ENCODE results near the gene WFIKKN2.
"Not testable (repeated sequence)": the region's sequence is repeated elsewhere in the genome, so short reads cannot be mapped to it uniquely, and the experiment has no call there.

Gene WFIKKN2

DNA sequence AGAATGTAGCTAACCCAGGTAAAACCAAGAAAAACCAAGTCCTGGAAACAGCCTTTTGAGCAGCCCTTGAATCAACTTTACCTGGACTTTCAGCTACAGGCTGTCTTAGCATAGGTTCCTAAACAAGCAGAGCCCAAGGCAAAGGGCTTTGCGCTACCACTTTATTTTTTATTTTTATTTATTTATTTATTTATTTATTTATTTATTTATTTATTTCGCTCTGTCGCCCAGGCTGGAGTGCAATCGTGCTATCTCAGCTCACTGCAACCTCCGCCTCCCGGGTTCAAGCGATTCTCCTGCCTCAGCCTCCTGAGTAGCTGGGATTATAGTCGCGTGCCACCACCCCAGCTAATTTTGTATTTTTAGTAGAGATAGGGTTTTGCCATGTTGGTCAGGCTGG is 41.7 kb downstream of the WFIKKN2 start:
- not testable (repeated sequence) for DNase-seq (ENCODE audit: low spot score)

DNA sequence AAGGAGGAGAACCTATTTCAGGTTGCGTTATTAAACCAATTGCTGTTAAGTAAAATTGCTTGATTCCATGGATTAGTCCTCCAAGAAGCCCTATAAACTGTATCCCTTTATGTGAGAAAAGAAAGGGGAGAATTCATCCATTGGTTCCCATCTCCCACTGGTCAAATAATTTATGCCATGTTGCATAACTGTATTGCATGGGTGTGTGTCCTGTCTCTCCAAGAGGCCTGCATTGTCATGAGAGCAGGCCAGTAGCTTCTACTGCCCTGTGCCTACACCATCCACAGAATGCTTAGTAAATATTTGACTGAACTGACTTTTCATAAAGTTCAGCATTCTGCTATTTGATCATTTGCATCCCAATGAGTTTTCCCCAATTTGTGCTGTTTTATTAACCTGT is 42.5 kb downstream of the WFIKKN2 start:
- DNase-seq (ENCODE audit: low spot score), result no peak

DNA sequence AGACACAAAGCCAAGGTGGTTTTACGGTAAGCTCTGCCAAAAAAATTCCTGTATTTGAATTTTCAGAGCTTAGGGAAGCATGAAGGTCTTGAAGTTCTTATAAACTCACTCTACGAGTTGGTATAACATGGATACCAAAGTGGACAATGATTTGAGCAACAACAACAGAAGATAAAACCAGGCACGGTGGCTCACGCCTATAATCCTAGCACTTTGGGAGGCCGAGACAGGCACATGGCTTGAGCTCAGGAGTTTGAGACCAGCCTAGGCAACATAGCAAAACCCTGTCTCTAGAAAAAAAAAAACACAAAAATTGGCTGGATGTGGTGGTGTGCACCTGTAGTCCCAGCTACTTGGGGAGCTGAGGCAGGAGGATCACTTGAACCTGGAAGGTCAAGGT is 43.7 kb downstream of the WFIKKN2 start:
- no peak for DNase-seq (ENCODE audit: low spot score)

DNA sequence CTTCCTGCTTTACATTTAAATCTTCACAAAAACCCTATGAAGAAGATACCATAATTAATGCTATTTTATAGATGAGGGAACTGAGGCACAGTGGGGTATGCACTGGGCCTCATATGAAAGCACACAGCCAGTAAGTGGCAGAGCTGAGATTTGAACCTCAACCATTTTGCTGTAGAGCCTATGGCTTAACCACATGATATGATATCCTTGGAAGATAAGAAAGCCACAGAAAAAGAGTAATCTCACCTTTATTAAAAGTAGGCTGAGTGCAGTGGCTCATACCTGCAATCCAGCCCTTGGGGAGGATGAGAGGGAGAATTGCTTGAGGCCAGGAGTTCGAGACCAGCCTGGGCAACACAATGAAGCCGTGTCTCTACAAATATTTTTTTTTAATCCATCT is 45.8 kb downstream of the WFIKKN2 start:
- DNase-seq (ENCODE audit: low spot score), result no peak

DNA sequence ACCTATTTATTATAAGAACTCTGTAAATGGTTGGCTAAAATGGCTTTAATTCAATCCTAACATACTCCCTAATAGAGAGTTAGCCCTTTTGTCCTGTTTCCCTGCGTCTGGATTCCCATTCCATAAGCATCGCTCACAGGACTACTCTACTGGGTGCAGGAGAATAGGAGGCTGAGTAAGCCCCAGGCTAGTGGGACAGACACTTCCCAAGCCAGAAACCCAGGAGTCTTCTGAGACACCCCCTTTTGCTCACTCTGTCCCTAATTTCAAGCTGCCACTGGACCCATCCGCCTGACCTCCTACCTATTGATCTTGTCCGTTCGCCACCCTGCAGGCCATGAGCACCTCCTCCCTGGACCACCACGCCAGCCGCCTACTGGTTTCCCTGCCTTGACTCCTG is 47.5 kb downstream of the WFIKKN2 start:
- no peak for DNase-seq (ENCODE audit: low spot score)

DNA sequence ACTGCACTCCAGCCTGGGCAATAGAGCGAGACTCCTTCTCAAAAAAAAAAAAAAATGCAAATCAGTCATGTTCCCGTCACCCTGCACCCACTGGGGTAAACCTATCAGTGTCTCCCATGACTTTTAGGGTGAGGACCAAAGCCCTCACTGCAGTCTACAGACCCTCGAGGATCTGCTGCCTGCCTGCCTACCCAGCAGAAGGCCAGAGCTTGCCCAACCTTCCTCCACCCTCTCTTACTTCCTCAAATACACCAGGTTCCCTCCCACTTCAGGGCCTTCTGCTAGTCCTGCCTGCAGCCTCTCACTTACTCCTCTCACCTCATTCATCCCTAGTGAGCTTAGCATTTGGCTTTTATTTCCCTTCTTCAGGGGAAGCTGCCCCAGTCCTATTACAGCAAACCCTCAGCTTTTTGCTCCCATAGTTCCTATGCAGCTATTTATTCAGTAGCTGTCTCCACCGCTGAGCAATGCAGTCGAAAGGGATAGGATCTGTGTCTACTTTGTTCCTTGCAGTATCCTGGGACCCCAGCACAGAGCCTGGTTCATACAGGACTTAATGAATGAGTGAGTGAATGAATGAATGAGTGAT is 48.6 kb downstream of the WFIKKN2 start:
- no peak for DNase-seq (ENCODE audit: low spot score)

DNA sequence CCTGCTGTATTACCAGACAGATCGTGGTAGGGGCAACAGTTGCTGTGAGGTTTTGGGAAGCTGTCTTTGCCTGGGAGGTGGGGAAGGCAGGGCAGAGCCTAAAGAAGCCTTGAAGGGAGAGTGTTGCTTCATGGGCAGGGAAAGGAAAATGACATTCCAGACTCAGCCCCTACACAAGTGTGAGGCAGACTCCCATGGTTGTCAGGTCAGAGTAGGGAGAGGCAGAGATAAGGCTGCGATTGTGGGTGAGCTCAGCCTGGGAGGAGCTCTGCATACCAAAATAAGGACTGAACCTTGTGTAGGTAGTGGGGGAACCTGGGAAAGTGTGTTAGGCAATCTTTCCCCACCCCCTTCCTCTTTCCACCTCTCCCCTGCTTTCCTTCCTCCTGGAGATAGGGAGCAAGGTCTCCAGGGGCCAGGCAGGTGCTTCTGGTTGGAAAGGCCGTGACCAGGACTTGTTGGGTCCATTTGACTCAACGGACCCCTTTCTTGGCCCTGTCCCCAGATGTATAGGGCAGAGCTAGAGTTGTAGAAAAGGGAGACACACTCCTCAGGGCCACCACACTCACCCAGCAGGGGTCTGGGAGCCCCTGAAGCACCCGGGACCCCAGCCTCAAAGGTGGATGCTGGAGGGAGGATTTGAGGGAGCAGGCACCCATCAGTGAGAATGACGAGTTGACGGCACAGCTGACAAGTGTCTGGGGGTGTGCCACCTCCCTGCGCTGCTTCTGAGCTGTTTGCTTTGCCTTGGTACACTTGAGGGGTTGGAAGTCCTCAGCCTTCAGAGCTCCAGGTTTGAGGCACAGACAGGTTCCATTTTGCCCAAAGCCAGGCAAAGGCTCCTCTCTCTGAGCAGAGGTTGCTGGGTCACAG is 49.3 kb downstream of the WFIKKN2 start:
- DNase-seq (ENCODE audit: low spot score), result no peak

DNA sequence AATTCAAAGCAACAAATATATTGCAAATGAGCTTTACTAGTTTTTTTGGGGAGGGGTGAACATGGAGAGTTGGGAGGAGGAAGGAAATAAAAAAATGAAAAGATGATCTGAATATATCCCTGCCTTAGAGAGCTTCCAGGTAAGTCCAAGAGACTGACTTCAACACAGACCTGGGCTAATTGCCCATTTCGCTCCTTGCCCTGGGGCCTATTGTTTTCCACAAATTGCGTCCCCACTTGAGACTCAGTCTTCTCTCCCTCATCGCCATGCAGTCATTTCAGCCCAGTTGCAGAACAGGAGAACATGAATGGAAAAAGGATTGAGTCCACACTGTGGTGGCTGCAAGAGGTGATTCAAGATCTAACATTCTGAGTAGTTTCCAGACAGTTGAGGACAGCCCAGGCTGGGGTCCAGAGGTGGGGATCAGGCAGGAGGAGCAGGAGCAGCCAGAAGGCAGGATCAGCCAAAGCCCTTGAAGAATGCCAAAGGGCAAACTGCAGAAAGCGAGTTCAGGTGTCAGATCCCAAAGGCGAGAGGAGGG is 52.4 kb downstream of the WFIKKN2 start:
- no peak for DNase-seq (ENCODE audit: low spot score)

DNA sequence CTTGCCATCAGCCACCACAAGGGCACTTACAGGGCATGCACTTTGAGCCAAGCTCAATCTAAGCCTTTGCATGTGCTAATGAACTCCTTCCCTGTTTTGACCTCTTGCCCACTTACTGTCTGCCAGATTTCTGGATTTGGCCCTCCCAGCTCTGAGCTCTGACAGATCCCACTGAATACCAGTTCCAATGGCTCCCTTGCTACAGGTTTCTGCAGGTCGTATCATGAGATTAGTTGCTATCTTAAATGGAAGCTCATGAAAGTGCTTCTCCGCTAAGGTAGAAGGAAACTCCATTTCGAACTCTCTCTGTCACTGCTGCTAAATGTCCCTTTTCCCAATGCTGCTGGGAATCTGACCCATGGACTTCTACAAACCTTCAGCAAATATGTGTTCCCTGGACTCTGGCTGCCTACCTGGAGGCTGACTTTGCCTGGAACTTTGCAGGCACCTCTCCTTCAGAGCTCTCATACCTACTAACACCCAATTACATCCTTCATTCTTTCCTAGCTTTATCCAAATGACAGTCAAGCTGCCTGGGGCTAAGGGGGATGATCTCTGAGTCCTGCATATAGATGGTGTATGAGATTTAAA is 54.2 kb downstream of the WFIKKN2 start:
- DNase-seq (ENCODE audit: low spot score), result no peak

DNA sequence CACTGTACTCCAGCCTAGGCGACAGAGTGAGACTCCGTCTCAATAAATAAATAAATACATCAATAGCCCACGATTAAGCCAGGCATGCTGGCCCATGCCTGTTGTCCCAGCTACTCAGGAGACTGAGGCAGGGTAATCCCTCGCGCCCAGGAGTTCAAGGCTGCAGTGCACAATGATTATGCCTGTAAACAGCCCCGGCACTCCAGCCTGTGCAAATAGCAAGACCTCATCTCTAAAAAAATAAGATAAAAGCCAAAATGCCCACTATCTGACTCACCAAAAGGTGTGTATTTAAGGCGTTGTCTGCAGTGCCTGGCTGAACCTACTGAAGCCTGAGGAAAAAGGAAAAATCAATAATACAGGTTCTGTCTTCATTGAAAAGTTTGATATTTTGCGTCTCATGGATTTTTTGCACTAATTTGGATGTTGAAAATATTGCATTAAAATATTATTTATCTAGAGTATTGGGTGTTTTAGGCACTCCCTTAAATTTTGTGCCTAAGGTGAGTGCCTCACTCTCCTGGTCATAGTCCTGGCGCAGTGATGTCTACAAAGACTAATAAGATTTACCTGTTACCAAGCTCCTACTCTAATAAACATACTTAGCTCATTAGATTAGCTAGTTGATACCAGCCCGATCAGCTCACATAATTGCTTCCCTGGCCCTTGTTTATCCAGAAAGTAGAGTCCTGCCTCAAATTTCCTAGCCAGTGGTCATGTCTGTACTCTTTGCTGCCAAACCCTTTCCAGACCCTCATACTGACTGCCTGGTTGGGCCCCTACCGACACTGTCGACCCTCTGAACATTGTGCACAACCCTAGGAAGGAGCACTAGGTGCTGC is 55.5 kb downstream of the WFIKKN2 start:
- no peak for DNase-seq (ENCODE audit: low spot score)

DNA sequence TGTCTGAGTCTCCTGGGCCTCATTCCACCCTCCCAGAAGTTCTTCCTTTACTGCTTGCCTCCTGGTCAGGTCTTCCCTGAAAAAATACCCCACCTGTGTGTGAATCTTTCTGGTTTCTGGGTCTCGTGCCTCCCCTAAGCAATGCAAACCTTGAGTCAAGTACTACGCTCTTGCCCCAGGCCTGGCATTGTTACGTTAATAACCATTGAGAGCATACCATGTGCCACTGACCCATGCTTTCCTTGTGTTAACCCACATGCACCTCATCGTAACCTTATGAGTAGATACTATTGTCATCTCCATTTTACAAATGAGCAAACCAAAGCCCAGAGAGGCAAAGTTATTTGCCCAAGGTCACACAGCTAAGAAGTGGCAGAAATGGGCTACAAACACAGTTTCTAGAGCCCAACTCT is 56.2 kb downstream of the WFIKKN2 start:
- DNase-seq (ENCODE audit: low spot score), result no peak
